ENCODE measurements around the gene HUNK.
A peak's percentile ranks its signal among the peaks of the same experiment; 100 is the strongest.

HUNK gene

DNA sequence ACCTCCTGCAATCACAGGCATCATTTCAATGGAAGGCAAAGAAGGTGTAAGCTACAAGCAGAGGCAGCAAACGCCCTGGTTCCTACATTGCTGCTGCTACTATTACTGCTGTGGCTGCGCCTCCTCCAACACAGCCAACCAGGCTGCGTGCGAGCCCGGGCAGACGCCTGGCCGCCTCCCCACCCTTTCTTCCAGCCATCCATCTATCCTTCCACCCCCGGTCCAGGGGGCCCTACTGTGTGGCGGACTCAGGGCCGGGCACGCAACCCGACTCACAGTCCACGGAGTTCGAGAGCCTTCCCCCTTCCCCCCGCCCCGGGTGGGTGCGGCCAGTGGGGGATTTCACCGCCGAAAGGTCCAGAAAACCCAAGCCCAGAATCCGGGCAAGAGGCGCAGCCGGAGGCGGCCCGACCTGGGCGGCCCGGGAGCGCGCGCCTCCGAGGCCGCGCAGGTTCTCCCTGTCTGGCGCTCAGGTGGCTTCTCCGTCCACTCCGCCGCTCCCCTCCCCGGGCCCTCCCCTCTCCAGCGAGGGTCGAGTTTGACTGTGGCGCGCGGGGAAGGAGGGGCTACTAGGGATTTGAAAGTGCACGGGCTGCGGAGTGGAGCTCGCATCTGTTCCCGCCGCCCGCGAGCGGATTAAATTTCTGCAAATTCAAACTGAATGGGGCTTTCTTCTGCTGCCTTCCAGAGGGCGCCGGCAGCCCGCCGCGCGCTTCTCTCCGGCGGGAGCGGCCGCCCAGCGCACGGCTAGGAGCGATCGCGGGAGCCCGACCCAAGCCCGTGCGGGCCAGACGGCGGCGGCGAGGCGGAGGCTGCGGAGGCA is at the start of gene HUNK:
Gene HUNK, plus strand, starts transcription at position 569 of the 823 bp plus-strand sequence. CDS start 655 bp downstream, outside the sequence.
- TF ChIP-seq, protein P1, sequence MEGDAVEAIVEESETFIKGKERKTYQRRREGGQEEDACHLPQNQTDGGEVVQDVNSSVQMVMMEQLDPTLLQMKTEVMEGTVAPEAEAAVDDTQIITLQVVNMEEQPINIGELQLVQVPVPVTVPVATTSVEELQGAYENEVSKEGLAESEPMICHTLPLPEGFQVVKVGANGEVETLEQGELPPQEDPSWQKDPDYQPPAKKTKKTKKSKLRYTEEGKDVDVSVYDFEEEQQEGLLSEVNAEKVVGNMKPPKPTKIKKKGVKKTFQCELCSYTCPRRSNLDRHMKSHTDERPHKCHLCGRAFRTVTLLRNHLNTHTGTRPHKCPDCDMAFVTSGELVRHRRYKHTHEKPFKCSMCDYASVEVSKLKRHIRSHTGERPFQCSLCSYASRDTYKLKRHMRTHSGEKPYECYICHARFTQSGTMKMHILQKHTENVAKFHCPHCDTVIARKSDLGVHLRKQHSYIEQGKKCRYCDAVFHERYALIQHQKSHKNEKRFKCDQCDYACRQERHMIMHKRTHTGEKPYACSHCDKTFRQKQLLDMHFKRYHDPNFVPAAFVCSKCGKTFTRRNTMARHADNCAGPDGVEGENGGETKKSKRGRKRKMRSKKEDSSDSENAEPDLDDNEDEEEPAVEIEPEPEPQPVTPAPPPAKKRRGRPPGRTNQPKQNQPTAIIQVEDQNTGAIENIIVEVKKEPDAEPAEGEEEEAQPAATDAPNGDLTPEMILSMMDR (conservative IDR thresholded peaks at IDR 0.05; ENCODE audit: low read depth, low read length), result no peak
- peak; percentile 28 for DNase-seq (ENCODE audit: low read depth)
- H3K4me3 ChIP-seq (ENCODE audit: low read depth, low read length), result peak within 1 kb of the TSS; percentile 34

DNA sequence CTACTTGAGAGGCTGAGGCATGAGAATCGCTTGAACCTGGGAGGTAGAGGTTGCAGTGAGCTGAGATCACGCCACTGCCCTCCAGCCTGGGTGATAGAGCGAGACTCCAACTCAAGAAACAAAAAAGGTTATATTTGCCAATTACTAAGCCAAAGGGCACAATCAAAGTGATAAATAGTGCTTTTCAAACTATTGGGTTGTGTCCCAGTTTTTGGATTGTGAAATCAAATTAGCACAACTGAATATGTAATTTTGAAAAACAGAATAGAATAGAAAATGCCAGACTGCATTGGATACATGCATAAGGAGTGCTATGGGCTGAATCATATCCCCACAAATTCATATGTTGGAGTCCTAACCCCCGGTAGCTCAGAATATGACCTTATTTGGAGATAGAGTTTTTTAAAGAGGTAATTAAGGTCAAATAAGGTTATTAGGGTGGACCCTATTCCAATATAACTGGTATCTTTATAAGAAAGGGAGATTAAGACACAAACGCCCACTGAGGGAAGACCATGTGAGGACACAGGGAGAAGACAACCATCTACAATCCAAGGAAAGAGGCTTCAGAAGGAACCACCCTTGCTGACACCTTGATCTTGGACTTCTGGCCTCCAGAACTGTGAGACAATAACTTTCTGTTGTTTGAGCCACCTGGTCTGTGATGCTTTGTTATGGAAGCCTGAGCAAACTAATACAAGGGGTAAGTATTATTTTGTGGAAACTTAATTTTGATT is 42.9 kb upstream of the HUNK start:
- DNase-seq (ENCODE audit: low read depth), result no peak
- TF ChIP-seq, protein P1 (conservative IDR thresholded peaks at IDR 0.05; ENCODE audit: low read depth, low read length), result no peak
- H3K4me3 ChIP-seq (ENCODE audit: low read depth, low read length), result no peak overlapping the region

DNA sequence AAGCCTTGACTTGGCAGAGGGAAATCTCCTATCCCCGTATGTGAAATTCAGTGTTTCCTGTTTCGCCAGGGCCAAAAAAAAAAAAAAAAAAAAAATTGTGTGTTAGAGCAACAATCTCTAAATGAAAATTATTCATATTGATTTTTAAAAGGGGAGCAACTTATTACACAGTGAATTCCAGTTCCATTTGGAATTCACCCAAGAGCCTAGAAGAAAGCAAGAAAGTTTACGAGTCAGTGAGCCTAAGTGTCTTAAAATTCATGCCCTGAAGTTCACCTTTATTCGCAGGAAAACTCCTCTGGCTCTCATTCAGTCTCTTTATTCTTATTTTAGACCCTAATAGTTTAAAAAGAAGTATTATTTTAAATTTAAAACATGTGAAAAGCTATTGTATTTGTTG is 42.1 kb upstream of the HUNK start:
- H3K4me3 ChIP-seq (ENCODE audit: low read depth, low read length), result no peak overlapping the region
- no peak for DNase-seq (ENCODE audit: low read depth)
- TF ChIP-seq, protein P1 (conservative IDR thresholded peaks at IDR 0.05; ENCODE audit: low read depth, low read length), result no peak

DNA sequence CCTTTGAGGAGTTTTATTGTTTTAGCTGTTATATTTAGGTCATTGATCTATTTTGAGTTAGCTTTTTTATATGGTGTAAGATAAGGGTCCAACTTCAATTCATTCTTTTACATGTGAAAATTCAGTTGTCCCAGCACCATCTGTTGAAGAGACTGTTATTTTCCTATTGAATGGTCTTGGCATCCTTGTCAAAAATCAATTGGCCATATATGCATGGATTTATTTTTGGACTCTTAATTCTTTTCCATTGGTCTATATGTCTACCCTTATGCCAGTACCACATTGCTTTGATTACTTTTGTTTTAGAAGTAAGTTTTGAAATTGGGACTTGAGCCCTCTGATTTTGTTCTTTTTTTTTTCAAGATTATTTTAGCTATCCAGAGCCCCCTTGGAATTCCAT is 35.8 kb upstream of the HUNK start:
- no peak overlapping the region for H3K4me3 ChIP-seq (ENCODE audit: low read depth, low read length)
- TF ChIP-seq, protein P1 (conservative IDR thresholded peaks at IDR 0.05; ENCODE audit: low read depth, low read length), result no peak
- no peak for DNase-seq (ENCODE audit: low read depth)

DNA sequence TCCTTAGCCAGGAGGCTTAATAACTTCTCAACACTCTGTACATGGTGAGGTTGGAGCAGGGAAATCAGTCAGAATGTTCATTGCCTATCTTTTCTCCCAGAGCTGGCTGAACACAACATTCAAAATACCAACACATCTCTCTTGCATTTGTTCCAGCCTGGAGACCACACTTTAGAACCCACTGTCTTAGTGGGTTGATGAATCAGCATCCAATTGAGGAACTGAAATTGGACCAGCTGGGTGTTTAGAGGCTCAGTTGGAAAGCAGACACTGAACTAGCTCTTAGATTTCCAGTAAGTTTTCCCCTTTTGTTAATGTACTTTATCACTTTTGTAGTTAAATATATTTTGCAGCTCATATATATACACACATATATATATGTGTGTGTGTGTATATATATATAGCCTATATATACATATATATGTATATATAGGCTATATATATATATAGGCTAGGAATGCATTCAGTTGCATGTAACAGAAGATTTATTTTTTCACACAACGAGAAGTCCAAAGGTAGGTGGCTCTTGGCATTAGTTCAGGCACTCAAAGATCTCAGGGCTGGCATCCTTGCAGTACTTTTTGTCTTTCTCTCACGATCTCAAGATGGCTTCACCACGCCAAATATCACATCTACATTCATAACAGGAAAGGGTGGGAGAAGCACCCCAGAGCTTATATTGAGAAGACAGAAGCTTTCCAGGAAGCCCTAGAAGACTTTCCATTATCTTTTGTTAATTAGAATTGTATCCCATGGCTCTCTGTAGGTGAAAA is 35.0 kb upstream of the HUNK start:
- H3K4me3 ChIP-seq (ENCODE audit: low read depth, low read length), result no peak overlapping the region
- TF ChIP-seq, protein P1 (conservative IDR thresholded peaks at IDR 0.05; ENCODE audit: low read depth, low read length), result no peak
- DNase-seq (ENCODE audit: low read depth), result no peak

DNA sequence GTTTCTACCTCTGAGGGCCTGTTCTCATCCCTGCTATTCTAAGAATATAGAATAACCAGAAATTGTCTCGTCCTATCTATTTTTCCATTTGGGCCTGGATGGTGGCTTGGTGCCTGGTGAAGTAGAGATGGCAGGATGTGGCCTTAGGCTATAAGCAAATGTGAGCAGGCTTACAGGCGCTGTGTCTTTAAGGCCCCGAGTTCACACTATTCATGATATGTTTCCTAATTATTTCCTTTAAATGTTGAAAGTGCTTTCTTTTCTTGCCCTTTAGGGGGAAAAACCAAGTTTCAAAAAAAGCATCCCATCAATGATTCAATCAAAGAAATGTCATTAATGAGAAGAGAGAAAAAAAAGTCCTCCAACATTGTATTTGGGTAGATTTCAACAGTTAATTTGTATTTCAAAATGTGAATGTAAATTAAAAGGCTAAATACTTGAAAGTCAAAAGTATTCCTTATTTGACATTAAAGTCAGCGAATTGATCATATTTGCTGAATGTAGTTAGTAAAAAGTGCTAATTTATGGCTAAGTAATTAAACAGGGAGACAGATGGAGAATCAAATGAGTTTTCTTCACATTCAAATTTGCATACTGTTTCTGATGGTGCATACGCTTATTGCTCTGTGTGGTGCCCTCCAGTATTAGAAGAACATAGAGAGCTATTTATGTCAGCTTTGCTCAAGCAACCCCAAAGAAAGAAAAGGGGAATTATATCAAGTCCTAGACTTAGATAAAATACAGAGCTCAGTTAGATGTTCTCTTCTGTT is 34.0 kb upstream of the HUNK start:
- TF ChIP-seq, protein P1 (conservative IDR thresholded peaks at IDR 0.05; ENCODE audit: low read depth, low read length), result no peak
- no peak for DNase-seq (ENCODE audit: low read depth)
- H3K4me3 ChIP-seq (ENCODE audit: low read depth, low read length), result no peak overlapping the region

Data from choroid plexus epithelial cell (primary cell).